ENCODE results near the gene GPANK1.

GRCh38 chr6:31621320-31621939, 43.4 kb downstream of the GPANK1 start:
- TF ChIP-seq CTCF (IDR thresholded peaks at IDR 0.05), result no peak
- no peak for TF ChIP-seq POLR2AphosphoS5 (IDR thresholded peaks at IDR 0.05)
- no peak for TF ChIP-seq POLR2A (IDR thresholded peaks at IDR 0.05)

All from prostate gland (tissue), 2 donors.